ENCODE measurements around the gene NHERF1.

GRCh38 chr17:74761931-74762330 is 13.5 kb downstream of the NHERF1 start:
- TF ChIP-seq CTCF (IDR thresholded peaks at IDR 0.05) (no peak), POLR2A (IDR thresholded peaks at IDR 0.05) (no peak)

All from right lobe of liver (tissue), 4 donors.